K562 (cell line): ENCODE measurements around the gene COX7A2. TPM values are rescaled to one million over a fixed set of nuclear protein-coding genes. Genes with fewer than 3 reads are reported as not detected.

Experiments used
- CBFA2T3 ChIP-seq: fragments of 450-650 bp; IDR thresholded peaks from 2 replicates; pipeline ENCODE4 v1.6.1; 2017
- CHD4 ChIP-seq: fragments of 200-600 bp; sonication (generic); IDR thresholded peaks from 3 replicates; pipeline ENCODE4 v1.6.1; 2012; ENCODE audit warnings: low read depth, mild to moderate bottlenecking, mixed read lengths, low read length, inconsistent platforms; ENCODE audit not compliant: insufficient read depth, insufficient replicate concordance, poor library complexity, severe bottlenecking
- EP400 ChIP-seq: fragments of 450-650 bp; IDR thresholded peaks from 2 replicates; pipeline ENCODE4 v1.6.1; 2017; ENCODE audit warnings: antibody characterized with exemption, mild to moderate bottlenecking, moderate library complexity
- ETV1 ChIP-seq: fragments of 450-650 bp; conservative IDR thresholded peaks from 2 replicates; pipeline ENCODE4 v1.6.1; 2016; ENCODE audit warnings: missing genetic modification characterization, control low read depth, low read depth, missing compliant biosample characterization
- FOXO4 ChIP-seq: fragments of 450-650 bp; formaldehyde crosslinking; IDR thresholded peaks from 2 replicates; pipeline ENCODE4 v1.4.0; 2020; ENCODE audit warnings: mild to moderate bottlenecking, moderate library complexity
- GABPB2 ChIP-seq: fragments of 250-450 bp; sonication (Bioruptor Pico); conservative IDR thresholded peaks from 2 replicates; pipeline ENCODE4 v1.5.1; 2021; ENCODE audit warnings: mild to moderate bottlenecking
- GATAD2A ChIP-seq: fragments of 450-650 bp; IDR thresholded peaks from 2 replicates; pipeline ENCODE4 v1.6.1; 2017
- HDAC6 ChIP-seq: IDR thresholded peaks from 2 replicates; pipeline ENCODE4 v1.6.1; 2012; ENCODE audit warnings: low read depth, mild to moderate bottlenecking, control low read depth, inconsistent platforms, low read length, moderate library complexity
- NFYB ChIP-seq: IDR thresholded peaks from 2 replicates; pipeline ENCODE4 v1.6.1; 2011; ENCODE audit warnings: mild to moderate bottlenecking, moderate library complexity; ENCODE audit not compliant: insufficient read length; ENCODE audit errors: extremely low read depth
- POU5F1 ChIP-seq: fragments of 150-350 bp; IDR thresholded peaks from 2 replicates; pipeline ENCODE4 v1.6.1; 2014; ENCODE audit warnings: borderline replicate concordance, low read length, low read depth, mild to moderate bottlenecking; ENCODE audit not compliant: partially characterized antibody
- RNF2 ChIP-seq: sonication (generic); IDR thresholded peaks from 2 replicates; pipeline ENCODE4 v1.6.1; 2016
- ZBTB7A ChIP-seq: IDR thresholded peaks from 2 replicates; pipeline ENCODE4 v1.6.1; 2011; ENCODE audit warnings: low read depth, mild to moderate bottlenecking, low read length, moderate library complexity, borderline replicate concordance; ENCODE audit not compliant: control insufficient read depth
- ZKSCAN1 ChIP-seq: fragments of 150-350 bp; IDR thresholded peaks from 2 replicates; pipeline ENCODE4 v1.6.1; 2016; ENCODE audit warnings: low read depth, low read length
- ZNF239 ChIP-seq: fragments of 250-450 bp; sonication (Bioruptor Pico); IDR thresholded peaks from 2 replicates; pipeline ENCODE4 v1.4.0; 2020; ENCODE audit warnings: mild to moderate bottlenecking
- polyA plus RNA-seq, 8 experiments: library from polyadenylated mRNA; depleted of rRNA in 4 of 8; stranded (reverse) in 5 of 8; unstranded in 3 of 8; fragments of >200 nt; fragmentation: Nextera tagmentation in 2 of 8; fragmentation: Illumina TruSeq in 1 of 8; extraction: Ambion mirVana in 2 of 8; extraction: Trizol in 1 of 8; gene quantifications; 2 replicates each; pipeline versions ENCODE4 v1.2.1 to v1.2.3, GENCODE V29; 2011 to 2014; ENCODE audit warnings: inconsistent platforms in 1 of 8, missing spikeins in 1 of 8
- total RNA-seq, 7 experiments: library from RNA; depleted of rRNA in 6 of 7; stranded (reverse); fragments of >200 nt in 6 of 7; fragmentation: Illumina TruSeq in 2 of 7; extraction: Trizol in 2 of 7; gene quantifications; 2 replicates each; pipeline versions ENCODE4 v1.2.1 to v1.2.3, GENCODE V29; 2011 to 2021; ENCODE audit warnings: low replicate concordance in 1 of 7
- TF ChIP-seq, protein P1 (sequence below), 2 experiments: fragments of 450-650 bp; IDR thresholded peaks; 2 replicates each; pipeline ENCODE4 v1.6.1; 2016; ENCODE audit warnings: mild to moderate bottlenecking in 2 of 2, borderline replicate concordance in 1 of 2, low read depth in 1 of 2, moderate library complexity in 1 of 2
- TF ChIP-seq, protein P2 (sequence below), 2 experiments: IDR thresholded peaks; 2 replicates each; pipeline ENCODE4 v1.6.1; 2011; ENCODE audit warnings: borderline replicate concordance in 1 of 2, control low read depth in 1 of 2, low read depth in 1 of 2, low read length in 1 of 2, mild to moderate bottlenecking in 1 of 2, mixed read lengths in 1 of 2, moderate library complexity in 1 of 2; ENCODE audit not compliant: insufficient read depth in 1 of 2, insufficient read length in 1 of 2, poor library complexity in 1 of 2, severe bottlenecking in 1 of 2; ENCODE audit errors: extremely low read depth in 1 of 2
- TF ChIP-seq, protein P3 (sequence below): fragments of 450-650 bp; formaldehyde crosslinking; IDR thresholded peaks from 2 replicates; pipeline ENCODE4 v1.4.0; 2022; ENCODE audit warnings: mild to moderate bottlenecking, moderate library complexity

COX7A2 gene
- total and polyA plus RNA-seq, 9 of the 15 experiments (the other 6 are each of a cell fraction or from before 2014, with no cell fraction given), result 234 to 2,216 (median 585) TPM

- TF ChIP-seq, protein P1, sequence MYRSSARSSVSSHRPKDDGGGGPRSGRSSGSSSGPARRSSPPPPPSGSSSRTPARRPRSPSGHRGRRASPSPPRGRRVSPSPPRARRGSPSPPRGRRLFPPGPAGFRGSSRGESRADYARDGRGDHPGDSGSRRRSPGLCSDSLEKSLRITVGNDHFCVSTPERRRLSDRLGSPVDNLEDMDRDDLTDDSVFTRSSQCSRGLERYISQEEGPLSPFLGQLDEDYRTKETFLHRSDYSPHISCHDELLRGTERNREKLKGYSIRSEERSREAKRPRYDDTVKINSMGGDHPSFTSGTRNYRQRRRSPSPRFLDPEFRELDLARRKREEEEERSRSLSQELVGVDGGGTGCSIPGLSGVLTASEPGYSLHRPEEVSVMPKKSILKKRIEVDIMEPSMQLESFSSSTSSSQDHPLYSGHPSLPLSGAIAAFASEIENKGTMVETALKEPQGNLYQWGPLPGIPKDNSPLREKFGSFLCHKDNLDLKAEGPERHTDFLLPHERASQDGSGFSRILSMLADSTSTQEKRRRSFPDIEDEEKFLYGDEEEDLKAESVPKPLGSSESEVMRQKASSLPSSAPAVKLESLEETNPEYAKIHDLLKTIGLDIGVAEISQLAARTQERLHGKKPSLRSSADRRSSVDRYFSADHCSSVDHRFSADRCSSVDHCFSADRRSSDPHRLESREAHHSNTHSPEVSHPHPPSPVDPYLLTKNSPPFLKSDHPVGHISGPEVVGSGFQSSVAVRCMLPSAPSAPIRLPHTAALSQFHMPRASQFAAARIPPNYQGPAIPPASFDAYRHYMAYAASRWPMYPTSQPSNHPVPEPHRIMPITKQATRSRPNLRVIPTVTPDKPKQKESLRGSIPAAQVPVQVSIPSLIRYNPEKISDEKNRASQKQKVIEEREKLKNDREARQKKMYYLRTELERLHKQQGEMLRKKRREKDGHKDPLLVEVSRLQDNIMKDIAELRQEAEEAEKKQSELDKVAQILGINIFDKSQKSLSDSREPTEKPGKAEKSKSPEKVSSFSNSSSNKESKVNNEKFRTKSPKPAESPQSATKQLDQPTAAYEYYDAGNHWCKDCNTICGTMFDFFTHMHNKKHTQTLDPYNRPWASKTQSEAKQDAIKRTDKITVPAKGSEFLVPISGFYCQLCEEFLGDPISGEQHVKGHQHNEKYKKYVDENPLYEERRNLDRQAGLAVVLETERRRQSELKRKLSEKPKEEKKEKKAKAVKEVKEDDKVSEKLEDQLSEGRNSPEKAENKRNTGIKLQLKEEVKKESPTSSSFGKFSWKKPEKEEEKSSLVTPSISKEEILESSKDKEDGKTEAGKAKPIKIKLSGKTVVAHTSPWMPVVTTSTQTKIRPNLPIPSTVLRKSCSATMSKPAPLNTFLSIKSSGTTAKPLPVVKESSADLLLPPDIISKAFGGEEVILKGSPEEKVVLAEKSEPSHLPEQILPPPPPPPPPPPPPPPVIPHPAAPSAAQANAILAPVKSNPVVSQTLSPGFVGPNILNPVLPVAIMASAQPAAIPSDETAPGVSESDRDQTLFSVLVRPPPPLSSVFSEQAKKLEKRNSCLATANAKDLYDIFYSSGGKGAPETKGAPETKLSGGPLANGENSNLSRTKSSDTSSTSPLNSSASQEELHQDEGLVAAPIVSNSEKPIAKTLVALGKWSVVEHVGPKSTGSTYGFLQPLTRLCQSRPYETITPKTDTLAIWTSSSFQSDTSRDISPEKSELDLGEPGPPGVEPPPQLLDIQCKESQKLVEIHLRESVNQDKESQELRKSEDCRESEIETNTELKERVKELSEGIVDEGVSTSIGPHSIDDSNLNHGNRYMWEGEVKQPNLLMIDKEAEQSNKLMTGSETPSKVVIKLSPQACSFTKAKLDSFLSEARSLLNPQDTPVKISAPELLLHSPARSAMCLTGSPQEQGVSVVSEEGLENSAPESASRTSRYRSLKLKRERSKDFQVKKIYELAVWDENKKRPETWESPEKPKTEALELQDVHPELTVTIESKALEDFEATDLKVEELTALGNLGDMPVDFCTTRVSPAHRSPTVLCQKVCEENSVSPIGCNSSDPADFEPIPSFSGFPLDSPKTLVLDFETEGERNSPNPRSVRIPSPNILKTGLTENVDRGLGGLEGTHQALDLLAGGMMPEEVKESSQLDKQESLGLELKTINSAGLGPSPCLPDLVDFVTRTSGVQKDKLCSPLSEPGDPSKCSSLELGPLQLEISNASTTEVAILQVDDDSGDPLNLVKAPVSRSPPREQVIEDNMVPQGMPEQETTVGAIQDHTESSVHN (IDR thresholded peaks at IDR 0.05; ENCODE audit: borderline replicate concordance in 1 of 2, low read depth in 1 of 2), result no peak
- TF ChIP-seq, protein P2, sequence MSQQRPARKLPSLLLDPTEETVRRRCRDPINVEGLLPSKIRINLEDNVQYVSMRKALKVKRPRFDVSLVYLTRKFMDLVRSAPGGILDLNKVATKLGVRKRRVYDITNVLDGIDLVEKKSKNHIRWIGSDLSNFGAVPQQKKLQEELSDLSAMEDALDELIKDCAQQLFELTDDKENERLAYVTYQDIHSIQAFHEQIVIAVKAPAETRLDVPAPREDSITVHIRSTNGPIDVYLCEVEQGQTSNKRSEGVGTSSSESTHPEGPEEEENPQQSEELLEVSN (IDR thresholded peaks at IDR 0.05; ENCODE audit: borderline replicate concordance in 1 of 2, extremely low read depth in 1 of 2, insufficient read depth in 1 of 2, insufficient read length in 1 of 2, low read depth in 1 of 2, low read length in 1 of 2, poor library complexity in 1 of 2, severe bottlenecking in 1 of 2), result no peak
- TF ChIP-seq ZNF239 (CRISPR knock-in tag) (no peak), NFYB (no peak), CHD4 (no peak), GATAD2A (no peak), EP400 (no peak), POU5F1 (no peak), GABPB2 (CRISPR knock-in tag) (no peak), ZKSCAN1 (no peak), CBFA2T3 (no peak), FOXO4 (CRISPR knock-in tag) (no peak), RNF2 (no peak), HDAC6 (no peak), ETV1 (no peak), ZBTB7A (no peak)
- TF ChIP-seq, protein P3, sequence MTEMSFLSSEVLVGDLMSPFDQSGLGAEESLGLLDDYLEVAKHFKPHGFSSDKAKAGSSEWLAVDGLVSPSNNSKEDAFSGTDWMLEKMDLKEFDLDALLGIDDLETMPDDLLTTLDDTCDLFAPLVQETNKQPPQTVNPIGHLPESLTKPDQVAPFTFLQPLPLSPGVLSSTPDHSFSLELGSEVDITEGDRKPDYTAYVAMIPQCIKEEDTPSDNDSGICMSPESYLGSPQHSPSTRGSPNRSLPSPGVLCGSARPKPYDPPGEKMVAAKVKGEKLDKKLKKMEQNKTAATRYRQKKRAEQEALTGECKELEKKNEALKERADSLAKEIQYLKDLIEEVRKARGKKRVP (CRISPR knock-in tag), result no peak
- TF ChIP-seq, all 486 proteins: peak for 0
Measured at GRCh38 chr6:75250552-75250951, 7.0 kb upstream of the COX7A2 start (continued).
